WTC11 (cell line): ENCODE measurements around the gene ARL6.

Experiments
- CREB1 ChIP-seq: sonication (generic); formaldehyde crosslinking; IDR thresholded peaks from 2 replicates; pipeline ENCODE4 v1.8.0; 2023; ENCODE audit warnings: mild to moderate bottlenecking, missing genetic modification reagents
- GABPB1 ChIP-seq: sonication (generic); formaldehyde crosslinking; IDR thresholded peaks from 2 replicates; pipeline ENCODE4 v1.8.1; 2023; ENCODE audit warnings: mild to moderate bottlenecking, missing genetic modification reagents
- TF ChIP-seq, protein P1 (sequence below): fragments of 200-600 bp; IDR thresholded peaks from 2 replicates; pipeline ENCODE4 v1.8.0; 2022; ENCODE audit warnings: antibody characterized with exemption

DNA sequence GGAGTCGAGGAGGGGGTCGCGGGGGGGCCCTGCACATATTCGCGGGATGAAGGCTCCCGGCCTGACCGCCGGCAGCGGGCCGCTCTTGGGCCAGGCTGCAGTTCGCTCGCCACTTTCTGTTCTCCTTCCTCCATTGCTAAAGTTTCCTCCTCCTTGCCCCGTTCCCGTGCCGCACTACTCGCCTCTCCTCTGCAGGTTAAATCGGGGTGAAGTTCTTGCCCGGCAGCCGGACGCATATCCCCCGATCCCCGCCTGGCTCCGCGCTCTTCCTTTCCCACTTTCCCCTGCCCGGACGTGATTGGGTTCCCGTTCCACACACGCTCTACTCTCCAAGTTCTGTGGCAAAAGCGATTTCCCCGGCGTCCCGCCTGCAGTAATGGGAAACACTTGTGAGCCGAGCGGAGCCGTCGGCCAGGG lies 57.8 kb downstream of the ARL6 start:
- TF ChIP-seq, protein P1, sequence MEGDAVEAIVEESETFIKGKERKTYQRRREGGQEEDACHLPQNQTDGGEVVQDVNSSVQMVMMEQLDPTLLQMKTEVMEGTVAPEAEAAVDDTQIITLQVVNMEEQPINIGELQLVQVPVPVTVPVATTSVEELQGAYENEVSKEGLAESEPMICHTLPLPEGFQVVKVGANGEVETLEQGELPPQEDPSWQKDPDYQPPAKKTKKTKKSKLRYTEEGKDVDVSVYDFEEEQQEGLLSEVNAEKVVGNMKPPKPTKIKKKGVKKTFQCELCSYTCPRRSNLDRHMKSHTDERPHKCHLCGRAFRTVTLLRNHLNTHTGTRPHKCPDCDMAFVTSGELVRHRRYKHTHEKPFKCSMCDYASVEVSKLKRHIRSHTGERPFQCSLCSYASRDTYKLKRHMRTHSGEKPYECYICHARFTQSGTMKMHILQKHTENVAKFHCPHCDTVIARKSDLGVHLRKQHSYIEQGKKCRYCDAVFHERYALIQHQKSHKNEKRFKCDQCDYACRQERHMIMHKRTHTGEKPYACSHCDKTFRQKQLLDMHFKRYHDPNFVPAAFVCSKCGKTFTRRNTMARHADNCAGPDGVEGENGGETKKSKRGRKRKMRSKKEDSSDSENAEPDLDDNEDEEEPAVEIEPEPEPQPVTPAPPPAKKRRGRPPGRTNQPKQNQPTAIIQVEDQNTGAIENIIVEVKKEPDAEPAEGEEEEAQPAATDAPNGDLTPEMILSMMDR: no peak
- TF ChIP-seq GABPB1 (CRISPR knock-in tag) (no peak), CREB1 (CRISPR knock-in tag) (no peak)
